ENCODE results near the gene RAMP2.

The RAMP2 gene

GRCh38 chr17:42791948-42792347 is 30.9 kb downstream of the RAMP2 start:
- no peak for DNase-seq (ENCODE audit: low spot score)
- in situ Hi-C loops (cut with MboI; ENCODE audit: low pct_unique_long_range_greater_than_20kb, low sequenced_read_pairs, unreplicated experiment) = no loop called here
- TF ChIP-seq CTCF (IDR thresholded peaks at IDR 0.05; ENCODE audit: extremely low read depth, insufficient read depth, missing control alignments) = no peak

- TF ChIP-seq CTCF (IDR thresholded peaks at IDR 0.05; ENCODE audit: extremely low read depth, insufficient read depth, missing control alignments) = no peak
- no peak for DNase-seq (ENCODE audit: low spot score)
- in situ Hi-C loops (cut with MboI; ENCODE audit: low pct_unique_long_range_greater_than_20kb, low sequenced_read_pairs, unreplicated experiment) = no loop called here
Measured at GRCh38 chr17:42792545-42792944, 31.5 kb downstream of the RAMP2 start.

GRCh38 chr17:42795061-42795460 is 34.0 kb downstream of the RAMP2 start:
- DNase-seq (ENCODE audit: low spot score) = no peak
- in situ Hi-C loops (cut with MboI; ENCODE audit: low pct_unique_long_range_greater_than_20kb, low sequenced_read_pairs, unreplicated experiment) = no loop called here
- TF ChIP-seq CTCF (IDR thresholded peaks at IDR 0.05; ENCODE audit: extremely low read depth, insufficient read depth, missing control alignments) = no peak

GRCh38 chr17:42795465-42795864 is 34.4 kb downstream of the RAMP2 start:
- in situ Hi-C loops (cut with MboI; ENCODE audit: low pct_unique_long_range_greater_than_20kb, low sequenced_read_pairs, unreplicated experiment) = no loop called here
- no peak for TF ChIP-seq CTCF (IDR thresholded peaks at IDR 0.05; ENCODE audit: extremely low read depth, insufficient read depth, missing control alignments)
- DNase-seq (ENCODE audit: low spot score) = no peak

GRCh38 chr17:42796066-42796758 is 35.2 kb downstream of the RAMP2 start:
- DNase-seq (ENCODE audit: low spot score) = no peak
- in situ Hi-C loops (cut with MboI; ENCODE audit: low pct_unique_long_range_greater_than_20kb, low sequenced_read_pairs, unreplicated experiment) = no loop called here
- TF ChIP-seq CTCF (IDR thresholded peaks at IDR 0.05; ENCODE audit: extremely low read depth, insufficient read depth, missing control alignments) = no peak

GRCh38 chr17:42797067-42798007 is 36.3 kb downstream of the RAMP2 start:
- no peak for DNase-seq (ENCODE audit: low spot score)
- in situ Hi-C loops (cut with MboI; ENCODE audit: low pct_unique_long_range_greater_than_20kb, low sequenced_read_pairs, unreplicated experiment) = no loop called here
- TF ChIP-seq CTCF (IDR thresholded peaks at IDR 0.05; ENCODE audit: extremely low read depth, insufficient read depth, missing control alignments) = no peak
